Right lung (tissue), 10 donors: ENCODE data around the gene SPC24. TPM values are rescaled to one million over a fixed set of nuclear protein-coding genes. Genes with fewer than 3 reads are reported as not detected.

Experiments used
- DNase-seq, 2 donors: peaks; one replicate each; pipeline ENCODE4 v3.0.0-alpha.2; 2013
- long read RNA-seq, 8 donors: transcript quantifications; one replicate each; lab custom pipeline, GENCODE V29; 2026
- polyA plus RNA-seq, 5 donors: library from polyadenylated mRNA; unstranded; fragments of 120-200 nt; gene quantifications; one replicate each; pipeline versions ENCODE4 v1.2.1 to v1.2.3, GENCODE V29; 2013; ENCODE audit warnings: inconsistent platforms in 1 of 5, low replicate concordance in 1 of 5; ENCODE audit not compliant: insufficient read length in 5 of 5, insufficient read depth in 1 of 5

The SPC24 gene
- polyA plus RNA-seq = 10 to 100 TPM; 15.4 to 34.8 (median 24.9) TPM
- long read RNA-seq, donor 1, transcript SPC24-206 (5 exons, 2,315 nt) = major isoform, 7 of 8 reads
- long read RNA-seq, donor 1, partial matches to known transcripts = 0 of 8 reads
- long read RNA-seq, donor 1, other reads (novel, unspliced or antisense) = 0 of 8 reads
- long read RNA-seq, donor 2, partial matches to known transcripts = 0 of 6 reads
- long read RNA-seq, donor 2, other reads (novel, unspliced or antisense) = 0 of 6 reads
- long read RNA-seq, donor 3, transcript SPC24-206 (5 exons, 2,315 nt) = major isoform, 8 of 10 reads
- long read RNA-seq, donor 3, partial matches to known transcripts = 0 of 10 reads
- long read RNA-seq, donor 3, other reads (novel, unspliced or antisense) = 0 of 10 reads
- long read RNA-seq, donor 4, transcript SPC24-206 (5 exons, 2,315 nt) = major isoform, 5 of 5 reads
- long read RNA-seq, donor 4, partial matches to known transcripts = 0 of 5 reads
- long read RNA-seq, donor 4, other reads (novel, unspliced or antisense) = 0 of 5 reads
- long read RNA-seq, donor 5, transcript SPC24-206 (5 exons, 2,315 nt) = major isoform, 16 of 24 reads
- long read RNA-seq, donor 5, partial matches to known transcripts = 5 of 24 reads
- long read RNA-seq, donor 5, other reads (novel, unspliced or antisense) = 0 of 24 reads
- long read RNA-seq, donor 6, partial matches to known transcripts = 0 of 5 reads
- long read RNA-seq, donor 6, other reads (novel, unspliced or antisense) = 0 of 5 reads
- long read RNA-seq, donor 7, partial matches to known transcripts = 0 of 1 reads
- long read RNA-seq, donor 7, other reads (novel, unspliced or antisense) = 0 of 1 reads
- long read RNA-seq, donor 8, partial matches to known transcripts = 0 of 1 reads
- long read RNA-seq, donor 8, other reads (novel, unspliced or antisense) = 0 of 1 reads

- DNase-seq = peak; percentile 97 to 98
Measured at GRCh38 chr19:11155373-11156120, at the start of gene SPC24. Gene SPC24, minus strand, starts transcription at chr19:11155782. Its CDS starts 6 bp downstream, at chr19:11155776.

GRCh38 chr19:11204943-11205349 lies 49.4 kb upstream of the SPC24 start:
- DNase-seq = no peak

GRCh38 chr19:11204076-11204602 lies 48.6 kb upstream of the SPC24 start:
- no peak for DNase-seq

DNA sequence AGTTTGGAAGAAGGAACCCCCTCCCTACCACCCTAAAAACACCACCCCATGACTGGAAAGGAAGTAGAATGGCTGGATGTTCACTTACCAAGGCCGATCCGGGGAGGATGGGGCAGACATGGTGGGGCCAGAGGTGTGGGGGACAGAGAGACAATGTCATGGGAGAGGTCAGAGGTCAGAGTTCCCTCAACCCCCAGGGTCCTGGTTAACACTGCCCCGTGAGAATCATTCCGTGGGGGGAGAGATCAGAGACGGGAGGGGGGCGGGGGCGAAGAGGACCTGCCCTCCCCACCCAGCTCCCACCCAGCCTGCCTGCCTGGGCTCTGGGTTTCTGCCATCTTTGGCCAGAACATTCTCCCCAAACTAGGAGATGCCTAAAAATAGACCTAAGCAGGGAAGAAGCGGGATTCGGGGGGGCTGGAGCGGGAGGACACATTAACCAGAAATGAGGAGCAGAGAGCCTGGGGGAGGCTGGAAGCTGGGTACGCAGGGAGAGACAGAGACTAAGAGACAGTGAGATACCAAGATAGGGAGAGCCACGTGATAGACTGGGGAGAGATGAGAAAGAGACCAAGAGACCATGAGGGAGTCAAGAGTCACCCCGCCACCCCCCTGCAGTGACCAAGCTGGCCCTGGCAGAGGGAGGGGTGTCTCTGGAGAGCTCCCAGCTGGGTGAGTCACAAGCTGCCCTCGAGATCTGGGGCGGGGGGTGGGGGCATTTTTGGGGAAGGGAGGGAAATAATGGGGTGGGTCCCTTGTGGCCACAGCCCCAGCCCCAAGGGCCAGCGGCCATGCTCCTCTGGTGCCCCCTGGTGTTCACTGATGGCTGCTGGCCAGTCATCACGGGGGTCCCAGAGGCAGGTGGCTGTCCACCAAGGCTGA lies 47.9 kb upstream of the SPC24 start:
- DNase-seq = peak; percentile 94

DNA sequence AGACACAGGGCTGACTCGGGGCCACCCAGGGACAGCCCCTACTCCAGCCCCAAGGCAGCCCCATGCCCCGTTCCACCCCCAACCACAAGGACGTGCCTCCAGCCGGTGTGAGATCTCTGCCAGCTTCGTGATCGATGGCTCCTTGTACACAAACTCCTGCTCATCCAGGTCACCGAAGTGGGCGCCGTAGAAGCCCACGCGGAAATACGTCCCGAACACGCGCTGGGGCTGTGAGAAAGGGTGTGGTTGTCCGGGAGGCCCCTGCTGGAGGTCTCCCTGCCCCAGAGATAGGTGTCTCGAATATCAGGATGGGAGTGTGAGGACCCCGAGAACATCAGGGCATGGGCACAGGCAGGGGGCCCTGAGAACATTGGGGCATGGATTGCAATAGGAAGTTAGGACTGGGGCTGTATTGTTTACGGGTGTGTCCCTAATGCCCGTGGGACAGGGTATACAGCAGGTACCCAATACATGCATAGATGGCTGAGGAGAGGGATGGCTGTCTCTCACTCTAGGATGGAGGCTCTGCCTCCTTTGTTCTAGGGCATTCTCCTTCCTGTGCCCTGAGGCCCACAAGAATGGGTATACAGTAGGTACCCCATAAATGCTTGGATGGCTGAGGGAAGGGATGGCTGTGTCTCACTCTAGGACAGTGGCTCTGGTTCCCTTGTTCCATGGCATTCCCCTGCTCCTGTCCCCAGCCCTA lies 47.1 kb upstream of the SPC24 start:
- no peak for DNase-seq

DNA sequence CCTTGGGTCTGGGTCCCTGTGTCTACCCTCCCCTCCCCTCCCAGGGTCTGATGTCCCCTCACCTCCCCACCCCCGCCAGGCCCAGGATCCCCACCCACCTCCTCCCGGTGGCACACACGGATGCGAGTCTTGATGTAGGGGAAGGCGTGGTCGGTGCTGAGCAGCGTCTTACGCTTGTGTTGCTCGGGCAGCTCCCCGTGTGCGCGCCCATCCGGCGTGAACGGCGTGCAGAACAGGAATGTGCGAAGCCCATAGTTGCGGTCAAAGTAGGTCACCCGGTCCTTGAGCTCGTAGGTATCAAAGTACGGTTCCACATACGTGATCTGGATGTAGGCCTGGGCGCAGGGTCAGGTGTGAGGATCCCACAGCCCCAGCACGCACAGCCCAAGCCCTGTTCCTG lies 46.2 kb upstream of the SPC24 start:
- DNase-seq = no peak

- DNase-seq = no peak
Measured at GRCh38 chr19:11200931-11201330, 45.3 kb upstream of the SPC24 start.

DNA sequence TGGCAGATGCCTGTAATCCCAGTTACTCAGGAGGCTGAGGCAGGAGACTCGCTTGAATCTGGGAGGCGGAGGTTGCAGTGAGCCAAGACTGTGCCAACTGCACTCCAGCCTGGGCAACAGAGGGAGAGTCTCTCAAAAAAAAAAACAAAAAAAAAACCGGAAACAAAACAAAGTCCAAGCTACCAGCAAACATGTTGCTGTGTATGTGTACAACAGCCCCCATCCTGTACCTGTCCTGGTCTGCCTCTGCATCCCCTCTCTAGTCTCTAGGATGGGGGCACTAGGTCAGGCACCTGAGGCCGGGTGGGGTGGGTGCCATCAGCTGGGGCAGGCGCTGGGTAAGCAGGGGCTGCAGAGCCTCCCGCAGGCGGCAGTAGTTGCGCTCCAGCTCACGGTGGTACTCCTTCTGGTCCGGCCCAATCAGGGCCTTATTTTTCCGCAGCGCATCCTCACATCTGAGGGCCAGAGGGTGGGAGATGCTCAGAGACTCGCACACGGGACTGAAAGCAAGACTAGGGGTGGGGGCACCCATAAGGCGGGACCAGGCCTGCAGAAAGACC lies 44.5 kb upstream of the SPC24 start:
- DNase-seq = no peak

GRCh38 chr19:11199517-11199916 lies 43.9 kb upstream of the SPC24 start:
- DNase-seq = no peak

GRCh38 chr19:11198769-11199424 lies 43.3 kb upstream of the SPC24 start:
- DNase-seq = no peak

GRCh38 chr19:11198175-11198534 lies 42.6 kb upstream of the SPC24 start:
- no peak for DNase-seq

DNA sequence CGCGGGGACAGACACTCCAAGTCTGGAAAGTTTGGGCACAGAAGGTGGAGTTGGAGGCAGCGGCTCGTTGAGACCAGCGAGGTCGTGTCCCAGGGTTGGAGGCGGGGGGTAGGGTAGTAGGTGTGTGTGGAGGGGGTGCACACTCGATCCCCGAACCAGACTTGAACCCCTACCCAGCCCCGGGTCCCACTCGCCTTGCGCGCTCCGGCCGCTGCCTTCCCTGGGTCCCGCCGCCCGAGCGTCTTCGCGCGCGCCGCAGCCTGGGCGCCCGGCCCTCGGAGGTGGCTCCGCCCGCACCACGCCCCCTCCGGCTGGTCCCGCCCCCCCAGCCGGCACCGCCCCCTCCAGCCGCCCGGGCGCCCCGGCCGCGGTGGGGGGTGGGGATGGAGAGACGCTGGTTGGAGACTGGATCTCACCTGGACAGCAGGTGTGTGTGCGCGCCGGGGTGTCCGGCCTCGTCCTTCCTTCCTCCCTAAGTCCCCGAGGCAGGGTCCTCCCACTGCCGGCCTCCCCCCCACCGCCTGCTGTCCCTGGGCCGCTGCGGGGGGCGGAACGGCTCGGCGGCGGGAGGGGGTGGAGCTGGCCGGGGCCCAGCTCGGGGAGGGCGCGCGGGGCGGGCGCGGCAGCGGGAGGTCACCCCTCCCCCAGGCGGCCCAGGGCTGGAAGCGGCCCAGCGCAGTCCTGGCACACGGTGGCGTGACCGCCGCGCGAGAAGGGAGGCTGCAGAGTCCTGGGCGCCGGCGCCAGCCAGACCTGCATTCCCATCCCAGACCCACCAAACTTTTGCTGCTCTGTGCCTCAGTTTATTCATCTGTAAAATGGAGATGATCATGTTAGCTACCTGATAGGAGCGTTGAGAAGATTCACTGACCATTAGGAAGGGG lies 42.0 kb upstream of the SPC24 start, which contains the start of gene KANK2:
KANK2 (minus strand) TSS at position 255 of the 884 bp plus-strand sequence. CDS start 3,034 bp downstream, outside the sequence.
- peak; percentile 86 to 89 for DNase-seq

DNA sequence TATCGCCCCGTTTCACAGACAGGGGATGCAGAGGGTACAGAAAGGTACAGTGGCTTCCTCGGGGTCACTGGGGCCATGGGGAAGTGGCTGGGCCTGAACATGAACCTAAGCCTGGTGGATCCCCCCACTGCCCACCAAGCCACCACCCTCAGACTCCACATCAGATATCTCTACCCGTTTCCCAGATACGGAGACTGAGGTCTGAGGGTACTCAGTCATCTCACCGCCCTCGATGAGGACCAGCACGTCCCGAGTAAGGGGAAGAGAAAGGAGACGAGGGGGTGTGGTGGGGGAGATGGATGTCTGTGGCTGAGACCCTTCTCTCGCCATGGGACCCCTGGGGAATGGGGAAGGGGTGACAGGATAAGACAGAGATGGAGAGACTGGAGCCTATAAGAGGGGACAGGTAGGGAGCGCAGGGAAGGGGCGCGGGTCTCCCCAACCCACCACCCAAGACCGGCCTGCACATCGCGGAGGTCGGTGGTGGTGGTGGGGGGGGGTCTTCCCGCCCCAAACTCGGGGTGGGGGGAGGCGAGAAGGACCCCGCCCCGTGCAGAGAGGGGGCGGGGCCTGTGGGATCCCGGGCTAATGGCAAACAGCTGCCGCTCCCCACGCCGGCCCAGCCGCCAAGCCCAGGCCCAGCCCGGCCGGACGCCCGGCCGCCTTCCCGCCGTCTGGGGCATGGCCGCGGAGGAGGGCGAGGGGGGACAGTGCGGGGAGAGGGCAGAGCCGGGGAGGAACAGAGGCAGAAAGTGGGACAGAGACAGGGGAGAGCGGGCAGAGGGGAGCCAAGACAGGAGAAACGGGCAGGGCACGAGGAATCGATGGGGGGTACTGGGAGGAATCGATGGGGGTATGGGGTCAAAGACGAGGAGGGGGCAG lies 41.1 kb upstream of the SPC24 start:
- DNase-seq = peak in 1 of 2 donors; percentile 43

- DNase-seq = no peak
Measured at GRCh38 chr19:11195681-11196080, 40.1 kb upstream of the SPC24 start.

GRCh38 chr19:11194656-11195558 lies 39.3 kb upstream of the SPC24 start:
- peak; percentile 52 to 55 for DNase-seq

GRCh38 chr19:11194173-11194572 lies 38.6 kb upstream of the SPC24 start:
- no peak for DNase-seq
